A673 (cell line): ENCODE data around the gene COMMD3. TPM values are rescaled to one million over a fixed set of nuclear protein-coding genes. Genes with fewer than 3 reads are reported as not detected.

Source experiments
- BruUV-seq: library from RNA; stranded (reverse); fragments of 400-500 nt; replicated peaks from 2 replicates; lab custom pipeline; 2021; lab: Mats Ljungman, UMichigan
- CTCF ChIA-PET: fragments of 300-600 bp; sonication (Branson Sonifier 250); formaldehyde crosslinking; loops from one replicate; lab custom pipeline; 2022; ENCODE audit warnings: antibody characterized with exemption; lab: Charles Lee
- POLR2A ChIA-PET: fragments of 300-600 bp; sonication (Branson Sonifier 250); formaldehyde crosslinking; loops from one replicate; lab custom pipeline; 2022; ENCODE audit warnings: antibody characterized with exemption; ENCODE audit not compliant: low non-redundant PET; lab: Charles Lee
- DNase-seq: peaks from one replicate; pipeline ENCODE4 v3.0.0-alpha.2; 2015; ENCODE audit warnings: low spot score
- H3K27ac ChIP-seq: fragments of 200-600 bp; sonication (generic); 2 replicates; pipeline ENCODE4 v1.5.1; 2016; ENCODE audit warnings: mixed run types, low read depth, mild to moderate bottlenecking, mixed read lengths, antibody characterized with exemption, low read length; ENCODE audit not compliant: poor library complexity, severe bottlenecking
- H3K27me3 ChIP-seq: fragments of 200-600 bp; sonication (generic); replicated peaks from 2 replicates; pipeline ENCODE4 v1.6.1; 2017; ENCODE audit warnings: mixed run types, low read depth, mild to moderate bottlenecking, mixed read lengths, antibody characterized with exemption, low read length; ENCODE audit not compliant: insufficient read depth, poor library complexity
- H3K36me3 ChIP-seq: fragments of 200-600 bp; sonication (generic); 2 replicates; pipeline ENCODE4 v1.6.1; 2016; ENCODE audit warnings: mixed run types, mild to moderate bottlenecking, mixed read lengths, antibody characterized with exemption, low read length; ENCODE audit not compliant: insufficient read depth, poor library complexity, severe bottlenecking
- H3K4me1 ChIP-seq: fragments of 200-600 bp; sonication (generic); 2 replicates; pipeline ENCODE4 v1.6.1; 2017; ENCODE audit warnings: mixed run types, mild to moderate bottlenecking, mixed read lengths, antibody characterized with exemption, low read length; ENCODE audit not compliant: insufficient read depth, poor library complexity, severe bottlenecking
- H3K4me3 ChIP-seq: fragments of 200-600 bp; sonication (generic); 2 replicates; pipeline ENCODE4 v1.5.1; 2016; ENCODE audit warnings: low read depth, mixed run types, mild to moderate bottlenecking, mixed read lengths, low read length; ENCODE audit not compliant: poor library complexity, severe bottlenecking
- H3K9me3 ChIP-seq: fragments of 200-600 bp; sonication (generic); 2 replicates; pipeline ENCODE4 v1.6.1; 2016; ENCODE audit warnings: mixed run types, low read depth, mild to moderate bottlenecking, mixed read lengths, antibody characterized with exemption, low read length; ENCODE audit not compliant: poor library complexity, severe bottlenecking
- CTCF ChIP-seq: fragments of 300-800, 200-600 bp; sonication (generic); conservative IDR thresholded peaks from 2 replicates; pipeline ENCODE4 v1.5.1; 2017; ENCODE audit warnings: low read depth, mild to moderate bottlenecking, antibody characterized with exemption, low read length, moderate library complexity, mixed read lengths
- EZH2 ChIP-seq: fragments of 200-600 bp; sonication (generic); IDR thresholded peaks from 2 replicates; pipeline ENCODE4 v1.6.1; 2017; ENCODE audit warnings: borderline replicate concordance, low read depth, mild to moderate bottlenecking, mixed read lengths, antibody characterized with exemption, low read length; ENCODE audit not compliant: poor library complexity, severe bottlenecking
- intact Hi-C: fragments of 100-400 bp; cut with micrococcal nuclease; formaldehyde crosslinking; loops from one replicate; pipeline ENCODE4 v1.10.0; 2022; ENCODE audit not compliant: unreplicated experiment
- total RNA-seq: library from RNA; stranded (reverse); gene quantifications from 2 replicates; pipeline ENCODE4 v1.2.3, GENCODE V29; 2021

COMMD3 gene
- total RNA-seq, 1 experiment from 2014 or later = 72.6 TPM

GRCh38 chr10:22363305-22363704, 47.1 kb downstream of the COMMD3 start:
- ChIA-PET POLR2A (no interaction called here), CTCF (no interaction called here)
- H3K36me3 ChIP-seq = no peaks in the 10 kb centered on the region
- H3K4me1 ChIP-seq = no peaks in the 10 kb centered on the region
- H3K27me3 ChIP-seq = no peaks in the 10 kb centered on the region
- H3K9me3 ChIP-seq = no peaks in the 10 kb centered on the region
- TF ChIP-seq EZH2 (no peak), CTCF (no peak)
- intact Hi-C loops = no loop called here
- no peak overlapping the region for H3K4me3 ChIP-seq
- BruUV-seq = no TSS peak
- no peak for DNase-seq
- no peak overlapping the region for H3K27ac ChIP-seq

GRCh38 chr10:22364407-22365140, 48.4 kb downstream of the COMMD3 start:
- Histone ChIP-seq H3K27ac (no peak overlapping the region), H3K27me3 (no peaks in the 10 kb centered on the region), H3K4me1 (no peaks in the 10 kb centered on the region), H3K9me3 (no peaks in the 10 kb centered on the region), H3K4me3 (no peak overlapping the region), H3K36me3 (no peaks in the 10 kb centered on the region)
- intact Hi-C loops = no loop called here
- BruUV-seq = no TSS peak
- DNase-seq = no peak
- TF ChIP-seq EZH2 = no peak
- ChIA-PET CTCF (no interaction called here), POLR2A (no interaction called here)

- no peak overlapping the region for H3K27ac ChIP-seq
- H3K36me3 ChIP-seq = no peaks in the 10 kb centered on the region
- intact Hi-C loops = no loop called here
- TF ChIP-seq EZH2 = no peak
- TF ChIP-seq CTCF = no peak
- BruUV-seq = no TSS peak
- no peak for DNase-seq
- H3K9me3 ChIP-seq = no peaks in the 10 kb centered on the region
- H3K4me3 ChIP-seq = no peak overlapping the region
- ChIA-PET CTCF (no interaction called here), POLR2A (no interaction called here)
- no peaks in the 10 kb centered on the region for H3K27me3 ChIP-seq
- H3K4me1 ChIP-seq = no peaks in the 10 kb centered on the region
Observed at GRCh38 chr10:22365233-22365632, 49.0 kb downstream of the COMMD3 start.
